GM12891 (cell line): ENCODE measurements around the gene MPV17.
"Not testable (repeated sequence)": the region's sequence is repeated elsewhere in the genome, so short reads cannot be mapped to it uniquely, and the experiment has no call there.

Experiments
- DNase-seq: peaks from one replicate; pipeline ENCODE4 v3.0.0; 2011; ENCODE audit warnings: low spot score; ENCODE audit not compliant: insufficient read length
- FAIRE-seq: peaks from 2 replicates; lab custom pipeline; 2011; peaks lifted over from hg19 to GRCh38; lab: Jason Lieb, UNC
- PAX5 ChIP-seq: IDR thresholded peaks from 2 replicates; pipeline ENCODE4 v1.6.1; 2011; ENCODE audit warnings: low read length, moderate library complexity, mild to moderate bottlenecking; ENCODE audit not compliant: insufficient read depth, severe bottlenecking
- POLR2A ChIP-seq: IDR thresholded peaks from 2 replicates; pipeline ENCODE4 v1.6.1; 2011; ENCODE audit warnings: low read depth, low read length, control low read depth
- POLR2AphosphoS5 ChIP-seq: IDR thresholded peaks from 2 replicates; pipeline ENCODE4 v1.6.1; 2011; ENCODE audit warnings: low read depth, low read length, control low read depth
- POU2F2 ChIP-seq: IDR thresholded peaks from 2 replicates; pipeline ENCODE4 v1.6.1; 2011; ENCODE audit warnings: low read depth, mild to moderate bottlenecking, control low read depth, low read length, moderate library complexity
- SPI1 ChIP-seq: IDR thresholded peaks from 2 replicates; pipeline ENCODE4 v1.6.1; 2011; ENCODE audit warnings: low read depth, low read length, control low read depth
- TAF1 ChIP-seq: IDR thresholded peaks from 2 replicates; pipeline ENCODE4 v1.6.1; 2011; ENCODE audit warnings: low read depth, low read length, control low read depth

Gene MPV17

GRCh38 chr2:27303093-27304025 lies 19.5 kb downstream of the MPV17 start:
- FAIRE-seq (peak; percentile 13), DNase-seq (peak; percentile 48)
- no peak for TF ChIP-seq POLR2AphosphoS5
- no peak for TF ChIP-seq POLR2A
- peak; percentile 60; the same call in 1 of the 2 replicates for TF ChIP-seq POU2F2

DNA sequence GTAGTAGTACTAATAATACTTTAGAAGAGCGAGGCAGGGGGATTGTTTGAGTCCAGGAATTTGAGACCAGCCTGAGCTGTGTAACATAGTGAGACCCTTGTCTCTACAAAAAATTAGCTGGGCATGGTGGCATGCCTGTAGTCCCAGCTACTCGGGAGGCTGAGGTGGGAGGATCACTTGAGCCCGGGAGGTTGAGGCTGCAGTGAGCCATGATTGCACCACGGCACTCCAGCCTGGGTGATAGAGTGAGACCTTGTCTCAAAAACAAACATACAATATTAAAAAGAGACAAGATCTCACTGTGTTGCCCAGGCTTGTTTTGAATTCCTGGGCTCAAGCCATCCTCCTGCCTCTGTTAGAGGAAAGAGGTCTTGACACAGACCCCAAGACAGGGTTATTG lies 22.3 kb downstream of the MPV17 start:
- not testable (repeated sequence) for DNase-seq, FAIRE-seq

DNA sequence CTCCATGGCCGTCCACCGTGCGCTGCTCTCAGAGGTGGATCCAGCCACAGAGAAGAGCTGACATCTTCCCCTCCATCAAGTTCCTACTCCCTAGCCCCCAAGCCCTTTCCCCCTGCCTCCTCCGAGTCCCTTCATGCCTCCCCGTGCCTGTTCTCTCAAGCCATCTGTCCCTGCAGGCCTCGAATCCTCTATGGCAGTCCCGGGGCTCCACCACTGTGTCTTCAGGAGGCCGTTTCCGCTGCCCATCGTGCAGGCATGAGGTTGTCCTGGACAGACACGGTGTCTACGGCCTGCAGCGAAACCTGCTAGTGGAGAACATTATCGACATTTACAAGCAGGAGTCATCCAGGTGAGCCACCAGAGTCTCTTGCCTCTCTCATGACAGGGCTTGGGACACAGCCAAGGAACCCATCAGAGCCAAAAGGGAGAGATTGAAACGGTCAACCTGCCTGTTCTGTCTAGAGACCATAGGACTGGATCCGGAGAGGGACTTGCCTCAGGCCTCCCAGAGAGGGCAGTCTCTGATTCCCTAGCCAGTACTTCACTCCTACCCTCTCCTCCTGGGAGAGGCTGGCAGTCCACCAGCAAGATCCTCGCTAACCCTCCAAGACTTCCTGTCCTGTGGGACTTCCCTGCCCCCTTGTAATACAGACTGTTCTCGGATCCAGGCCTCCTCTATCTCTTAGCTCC lies 24.4 kb downstream of the MPV17 start:
- DNase-seq, result no peak
- TF ChIP-seq PAX5 (no peak), POLR2A (no peak), POLR2AphosphoS5 (no peak), SPI1 (no peak), TAF1 (no peak)
- no peak for FAIRE-seq

- no peak for DNase-seq
Measured at GRCh38 chr2:27297195-27297594, 25.7 kb downstream of the MPV17 start.

GRCh38 chr2:27296481-27296880 lies 26.4 kb downstream of the MPV17 start:
- FAIRE-seq (no peak), DNase-seq (no peak)
- TF ChIP-seq SPI1 (no peak), POLR2AphosphoS5 (no peak), POU2F2 (no peak), TAF1 (no peak), PAX5 (no peak), POLR2A (no peak)

More at GRCh38 chr2:27297195-27297594, 25.7 kb downstream of the MPV17 start:
- FAIRE-seq, result no peak
- TF ChIP-seq POLR2A (no peak), SPI1 (no peak), TAF1 (no peak), POLR2AphosphoS5 (no peak), POU2F2 (no peak), PAX5 (no peak)

GRCh38 chr2:27294928-27295327 lies 28.0 kb downstream of the MPV17 start:
- TF ChIP-seq POLR2A (no peak), SPI1 (no peak), PAX5 (no peak), POU2F2 (no peak), POLR2AphosphoS5 (no peak), TAF1 (no peak)

GRCh38 chr2:27291865-27292264 lies 31.0 kb downstream of the MPV17 start:
- no peak for FAIRE-seq
- TF ChIP-seq SPI1 (no peak), POU2F2 (no peak), PAX5 (no peak)
- no peak for DNase-seq

More at GRCh38 chr2:27294928-27295327, 28.0 kb downstream of the MPV17 start:
- FAIRE-seq, result no peak
- no peak for DNase-seq

DNA sequence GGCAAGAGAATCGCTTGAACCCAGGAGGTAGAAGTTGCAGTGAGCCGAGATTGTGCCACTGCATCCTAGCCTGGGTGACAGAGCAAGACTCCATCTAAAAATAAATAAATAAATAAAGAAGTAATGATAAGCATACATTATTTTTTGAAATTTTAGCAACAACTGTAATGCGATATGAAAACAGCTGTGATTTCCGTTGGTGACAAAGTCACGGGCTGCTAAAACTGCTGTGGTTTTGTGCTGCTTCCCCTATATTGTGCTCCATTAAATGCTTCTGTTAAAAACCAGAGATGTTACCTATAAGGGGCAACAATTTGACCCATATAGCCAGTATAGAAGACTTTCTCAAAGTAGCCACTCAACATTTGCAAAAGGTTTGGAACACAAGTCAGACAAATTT lies 32.3 kb downstream of the MPV17 start:
- FAIRE-seq, result no peak
- DNase-seq, result no peak
- TF ChIP-seq POLR2AphosphoS5 (no peak), PAX5 (no peak), TAF1 (no peak), POLR2A (no peak), SPI1 (no peak), POU2F2 (no peak)

GRCh38 chr2:27288610-27289009 lies 34.3 kb downstream of the MPV17 start:
- DNase-seq, result no peak
- FAIRE-seq, result no peak
- TF ChIP-seq TAF1 (no peak), SPI1 (no peak), POLR2A (no peak), PAX5 (no peak), POU2F2 (no peak), POLR2AphosphoS5 (no peak)

GRCh38 chr2:27285481-27285880 lies 37.4 kb downstream of the MPV17 start:
- FAIRE-seq, result no peak
- TF ChIP-seq POLR2A, result no peak
- TF ChIP-seq POLR2AphosphoS5, result no peak
- TF ChIP-seq POU2F2, result no peak
- TF ChIP-seq TAF1, result no peak
- TF ChIP-seq PAX5, result no peak
- no peak for TF ChIP-seq SPI1
- DNase-seq, result no peak

DNA sequence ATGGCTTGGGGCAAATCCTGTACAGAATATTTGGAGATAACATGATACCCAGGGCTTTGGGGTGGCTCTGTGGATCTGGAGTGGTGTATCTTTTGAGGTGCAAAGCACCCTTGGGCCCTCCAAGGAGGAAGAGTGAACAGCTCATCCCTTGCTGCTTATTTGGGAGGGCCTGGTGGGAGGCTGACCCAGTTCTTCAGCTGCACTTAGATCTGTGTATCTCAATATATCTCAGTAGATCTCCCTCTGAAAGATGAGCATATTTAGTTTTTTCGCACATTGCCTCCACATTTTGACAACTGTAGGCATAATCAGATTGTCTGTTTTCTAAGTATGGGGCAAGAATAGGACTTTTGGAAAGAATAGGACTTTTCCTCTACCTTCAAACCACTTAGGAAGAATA lies 37.9 kb downstream of the MPV17 start:
- DNase-seq (no peak), FAIRE-seq (no peak)
- no peak for TF ChIP-seq SPI1
- no peak for TF ChIP-seq POU2F2
- no peak for TF ChIP-seq POLR2AphosphoS5
- TF ChIP-seq POLR2A, result no peak
- TF ChIP-seq PAX5, result no peak
- TF ChIP-seq TAF1, result no peak
